Hippocampal formation (tissue), 2 donors: ENCODE data around the gene BABAM2.
A peak's percentile ranks its signal among the peaks of the same experiment; 100 is the strongest.

ENCODE experiments used
- DNase-seq, 2 donors: peaks; one replicate each; lab custom pipeline; 2025; lab: John Stamatoyannopoulos, UW

Gene BABAM2

DNA sequence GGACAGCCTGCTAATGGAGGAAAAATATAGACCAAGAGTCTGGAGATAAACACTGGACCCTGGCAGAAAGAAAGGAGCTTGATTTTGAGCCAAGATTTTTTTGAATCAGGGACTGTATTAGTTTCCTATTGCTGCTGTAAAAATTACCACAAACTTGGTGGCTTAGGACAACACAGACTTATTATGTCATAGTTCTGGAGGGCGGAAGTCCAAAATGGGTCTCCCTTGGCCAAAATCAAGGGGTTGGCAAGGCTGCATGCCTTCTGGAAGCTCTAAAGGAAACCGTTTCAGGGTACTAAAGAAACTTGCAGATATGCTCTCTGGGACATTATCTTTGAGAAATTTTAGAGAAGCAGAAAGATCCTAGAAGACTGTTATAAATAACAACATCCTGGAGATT, 140.1 kb downstream of the BABAM2 start:
- DNase-seq: no peak

DNA sequence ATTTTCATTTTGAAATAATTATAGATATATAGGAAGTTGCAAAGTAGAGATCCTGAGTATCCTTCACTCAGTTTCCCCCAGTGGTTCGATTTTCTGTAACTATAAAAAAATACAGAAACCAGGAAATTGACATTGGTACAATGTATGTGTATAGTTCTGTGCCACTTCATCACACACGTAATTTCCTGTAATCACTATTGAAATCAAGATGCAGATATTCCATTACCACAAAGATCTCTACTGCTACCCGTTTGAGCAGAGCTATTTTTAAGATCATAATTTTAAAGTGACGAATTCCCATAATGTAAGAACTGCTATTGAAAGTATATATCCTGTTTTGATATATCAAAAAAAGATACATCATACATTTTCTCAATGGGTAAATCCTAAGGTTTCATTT, 142.3 kb downstream of the BABAM2 start:
- DNase-seq: no peak

DNA sequence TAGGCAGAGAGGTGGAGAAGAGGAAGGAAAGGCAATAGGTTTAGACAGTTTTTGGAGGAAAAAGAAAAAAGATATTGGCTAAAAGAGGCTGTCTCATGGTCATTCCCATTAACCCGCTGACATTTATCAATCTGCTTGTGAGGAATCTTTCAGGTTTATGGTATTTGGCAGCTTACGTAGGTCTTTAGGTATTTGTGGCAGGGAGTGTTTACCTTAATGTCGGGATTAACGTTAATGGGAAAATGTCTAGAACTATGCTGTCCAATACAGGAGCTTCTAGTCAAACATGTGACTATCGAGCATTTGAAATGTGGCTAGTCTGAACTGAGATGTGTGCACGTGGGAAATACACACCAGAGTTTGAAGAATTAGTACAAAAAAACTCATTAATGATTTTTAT, 144.2 kb downstream of the BABAM2 start:
- no peak for DNase-seq

DNA sequence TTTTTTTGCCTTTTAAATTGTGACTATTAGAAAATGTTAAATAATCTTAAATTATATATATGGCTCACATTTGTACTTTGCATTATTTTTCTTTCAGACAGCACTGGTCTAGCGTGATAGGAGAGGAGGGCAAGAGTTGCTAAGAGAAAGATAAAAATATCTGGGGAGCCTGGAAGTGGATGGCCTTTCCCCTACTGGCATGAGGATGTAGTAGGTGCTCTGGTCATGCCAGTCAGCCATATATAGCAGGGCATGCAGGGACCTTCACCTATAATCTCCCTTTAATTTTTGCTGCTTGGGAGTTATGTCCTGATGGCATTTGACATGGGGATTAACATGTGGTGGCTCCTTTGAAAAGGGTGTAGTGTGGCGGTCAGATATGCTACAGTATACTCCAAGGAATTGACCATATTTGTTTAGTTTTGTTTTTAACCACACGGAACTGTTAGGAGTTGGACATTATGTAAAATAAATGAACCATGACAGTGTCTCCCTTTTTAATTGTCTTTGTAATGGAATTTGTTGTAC, 144.7 kb downstream of the BABAM2 start:
- DNase-seq: no peak

- no peak for DNase-seq
Measured at GRCh38 chr2:28035816-28036215, 145.3 kb downstream of the BABAM2 start.

GRCh38 chr2:28036307-28036706, 145.8 kb downstream of the BABAM2 start:
- DNase-seq: no peak

DNA sequence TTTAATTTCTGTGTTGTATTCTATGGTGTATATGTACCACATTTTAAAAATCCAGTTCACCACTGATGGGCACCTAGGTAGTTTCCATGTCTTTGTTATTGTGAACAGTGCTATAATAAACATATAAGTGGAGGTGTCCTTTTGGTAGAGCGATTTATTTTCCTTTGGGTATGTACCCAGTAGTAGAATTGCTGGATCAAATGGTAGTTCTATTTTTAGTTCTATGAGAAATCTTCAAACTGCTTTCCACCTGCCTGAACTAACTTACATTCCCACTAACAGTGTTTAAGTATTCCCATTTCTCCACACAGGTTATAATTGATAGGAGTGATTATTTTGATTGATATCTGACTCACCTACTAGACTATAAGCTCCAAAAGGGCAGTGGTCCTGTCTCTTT, 148.2 kb downstream of the BABAM2 start:
- no peak for DNase-seq

DNA sequence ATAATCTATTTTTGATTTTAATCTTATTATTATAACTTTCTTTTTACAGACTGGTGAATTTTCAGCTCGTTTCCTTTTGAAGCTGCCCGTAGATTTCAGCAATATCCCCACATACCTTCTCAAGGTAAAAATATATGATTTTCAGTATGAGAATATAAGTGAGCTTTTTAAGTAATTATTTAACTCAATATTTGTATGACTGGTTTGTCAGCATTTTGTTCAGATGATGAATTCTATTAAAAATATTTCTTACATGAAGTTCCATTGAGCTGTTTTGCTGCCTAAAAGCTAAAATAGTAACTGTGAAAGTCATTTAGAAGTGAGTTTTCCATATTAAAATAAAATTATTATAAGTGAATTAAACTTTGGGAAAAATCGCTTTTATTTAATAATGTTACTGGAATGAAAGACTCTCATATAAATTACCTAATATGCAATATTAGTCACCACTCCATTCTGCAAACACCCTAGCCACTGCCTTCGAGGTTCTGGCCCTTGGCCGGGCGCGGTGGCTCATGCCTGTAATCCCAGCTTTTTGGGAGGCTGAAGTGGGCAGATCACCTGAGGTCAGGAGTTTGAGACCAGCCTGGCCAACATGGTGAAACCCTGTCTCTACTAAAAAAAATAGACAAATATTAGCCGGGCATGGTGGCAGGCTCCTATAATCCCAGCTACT, 155.3 kb downstream of the BABAM2 start:
- no peak for DNase-seq

DNA sequence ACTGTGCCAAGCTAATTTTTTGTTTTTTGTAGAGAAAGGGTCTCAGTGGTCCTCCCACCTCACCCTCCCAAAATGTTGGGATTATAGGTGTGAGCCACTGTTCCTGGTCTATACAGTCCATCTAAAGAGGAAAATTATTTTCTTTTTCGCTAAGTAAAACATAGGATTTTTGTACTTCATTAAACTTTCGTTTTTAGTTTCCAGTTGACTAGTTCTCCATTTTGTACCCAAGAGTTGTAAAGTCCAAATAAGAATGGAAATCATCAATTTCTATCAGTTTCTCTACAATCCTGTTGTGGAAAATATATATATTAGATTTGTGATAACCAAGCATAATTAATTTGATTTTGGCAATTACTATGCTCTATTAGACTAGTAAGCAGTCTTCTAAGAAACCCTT, 156.4 kb downstream of the BABAM2 start:
- DNase-seq: no peak

GRCh38 chr2:28047681-28048080, 157.2 kb downstream of the BABAM2 start:
- no peak for DNase-seq

- no peak for DNase-seq
Measured at GRCh38 chr2:28048341-28048740, 157.8 kb downstream of the BABAM2 start.

DNA sequence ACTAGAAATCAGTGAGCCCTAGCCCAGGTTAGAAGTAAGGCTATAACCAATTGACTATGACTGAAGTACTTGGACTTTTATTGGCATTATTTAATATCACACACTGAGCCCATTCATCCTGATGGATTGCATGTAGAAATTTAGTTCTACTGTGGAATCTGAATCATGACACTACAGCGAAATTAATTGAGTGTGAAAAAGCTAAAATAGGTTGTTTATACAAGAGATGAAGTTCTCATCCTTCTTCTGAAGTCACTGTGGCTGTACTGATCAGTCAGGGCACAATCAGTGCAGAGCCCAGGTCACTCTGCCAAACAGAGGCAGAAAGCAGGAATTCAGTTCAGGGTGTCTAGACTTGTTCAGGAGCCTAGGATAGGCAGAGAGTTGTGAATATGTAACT, 158.9 kb downstream of the BABAM2 start:
- no peak for DNase-seq

DNA sequence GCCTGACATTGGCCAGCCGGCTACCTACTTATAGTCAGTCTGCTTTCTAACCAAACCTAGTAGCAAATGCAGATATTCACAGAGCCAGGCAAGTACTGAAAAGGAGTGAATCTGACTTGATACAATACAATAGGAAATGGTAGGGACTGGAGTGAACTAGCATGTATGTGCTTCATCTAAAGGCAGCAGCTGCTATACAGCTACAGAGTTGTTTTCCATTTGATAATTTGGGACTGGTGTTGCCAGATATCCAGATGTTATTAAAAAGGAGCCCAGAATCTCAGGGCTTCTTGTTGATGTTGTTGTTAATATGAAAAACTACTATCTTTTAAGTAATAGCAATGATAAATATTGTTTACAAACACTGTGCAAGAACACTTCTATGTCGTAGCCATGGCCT, 159.4 kb downstream of the BABAM2 start:
- no peak for DNase-seq

DNA sequence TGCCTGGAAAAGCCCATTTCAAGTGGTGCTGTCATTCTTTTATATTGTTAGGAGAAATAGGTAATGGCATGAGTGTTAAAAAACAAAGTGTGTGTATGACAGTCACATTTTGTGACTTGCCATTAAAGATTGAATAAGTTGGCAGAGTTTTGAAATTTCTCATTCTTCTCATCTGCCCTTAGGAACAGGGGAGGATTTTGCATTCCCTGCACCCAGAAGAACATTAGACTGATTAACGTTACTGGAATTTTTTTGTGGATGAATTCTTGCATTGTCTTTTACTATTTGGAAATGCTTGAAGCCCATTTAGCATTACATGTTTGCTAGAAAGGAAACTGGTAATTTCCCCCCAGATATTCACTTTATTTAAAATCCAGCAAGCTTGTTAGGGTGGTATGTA, 162.2 kb downstream of the BABAM2 start:
- DNase-seq: no peak

DNA sequence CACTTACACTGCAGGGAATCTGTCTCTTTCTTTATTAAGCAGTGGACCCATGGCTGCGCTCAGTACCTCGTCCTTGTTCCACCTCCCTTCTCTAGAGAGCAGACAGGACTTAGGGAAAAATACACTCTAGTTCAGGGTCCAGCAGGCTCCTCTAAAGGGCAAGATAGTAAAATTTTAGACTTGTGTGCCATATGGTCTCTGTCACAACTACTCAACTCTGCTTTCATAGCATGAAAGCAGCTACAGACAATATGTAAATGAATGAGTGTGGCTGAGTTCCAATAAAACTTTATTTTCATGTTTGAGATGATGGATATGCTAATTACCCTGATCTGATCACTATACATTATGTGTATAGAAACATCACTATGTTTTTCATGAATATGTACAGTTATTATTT, 163.1 kb downstream of the BABAM2 start:
- DNase-seq: no peak

DNA sequence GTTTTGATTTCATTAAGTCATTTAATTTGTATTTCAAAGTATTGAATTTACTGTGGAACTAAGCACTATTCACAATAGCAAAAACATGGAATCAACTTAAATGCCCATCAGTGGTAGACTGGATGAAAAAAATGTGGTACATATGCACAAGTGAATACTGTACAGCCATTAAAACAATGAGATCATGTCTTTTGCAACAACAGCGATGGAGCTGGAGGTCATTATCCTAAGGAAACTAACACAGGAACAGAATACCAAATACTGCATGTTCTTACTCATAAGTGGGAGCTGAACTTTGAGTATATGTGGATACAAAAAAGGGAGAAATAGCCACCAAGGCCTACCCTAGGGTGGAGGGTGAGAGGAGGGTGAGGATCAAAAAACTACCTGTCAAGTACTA, 164.4 kb downstream of the BABAM2 start:
- no peak for DNase-seq

- DNase-seq: no peak
Measured at GRCh38 chr2:28055325-28055970, 164.9 kb downstream of the BABAM2 start.

GRCh38 chr2:28058791-28059190, 168.3 kb downstream of the BABAM2 start:
- DNase-seq: no peak

- DNase-seq: no peak
Measured at GRCh38 chr2:28062867-28063266, 172.3 kb downstream of the BABAM2 start.

- DNase-seq: no peak
Measured at GRCh38 chr2:28063492-28063962, 173.0 kb downstream of the BABAM2 start.

DNA sequence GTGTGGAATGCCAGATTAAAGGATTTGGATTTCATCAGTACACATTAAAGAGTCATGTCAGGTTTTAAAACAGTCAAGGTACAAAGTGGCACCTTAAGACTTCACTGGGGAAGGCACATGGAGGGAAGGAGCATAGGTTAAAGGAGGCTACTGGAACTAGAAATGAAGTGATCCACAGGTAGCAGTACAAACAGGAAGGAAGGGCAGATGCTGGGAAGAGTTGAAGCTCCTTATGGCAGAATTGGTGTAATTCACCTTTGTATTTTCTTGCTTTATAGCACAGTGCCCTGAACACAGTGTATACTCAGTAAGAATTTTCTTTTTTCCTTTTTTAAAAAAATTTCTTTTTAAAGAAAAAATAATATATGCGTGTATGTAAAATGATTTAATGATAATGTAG, 177.1 kb downstream of the BABAM2 start:
- no peak for DNase-seq

DNA sequence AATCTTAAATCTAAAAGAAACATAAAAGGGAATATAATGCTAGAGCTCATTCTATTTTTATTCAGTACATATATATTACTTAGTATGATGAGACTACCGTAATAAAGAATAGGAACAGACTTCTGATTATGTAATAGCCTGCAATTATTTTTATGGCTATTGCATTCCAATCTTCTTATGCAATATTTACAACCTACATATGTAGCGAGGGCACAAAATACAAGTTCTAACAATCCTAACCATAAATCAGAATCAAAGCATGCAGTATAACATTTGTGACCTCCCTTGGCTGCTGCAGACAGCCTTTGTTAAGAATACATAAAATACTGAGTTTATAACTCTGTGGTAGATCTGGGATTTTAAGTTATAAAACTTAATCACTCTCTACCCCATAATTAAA, 177.6 kb downstream of the BABAM2 start:
- no peak for DNase-seq

- DNase-seq: no peak
Measured at GRCh38 chr2:28068527-28068926, 178.0 kb downstream of the BABAM2 start.

GRCh38 chr2:28071221-28071620, 180.7 kb downstream of the BABAM2 start:
- DNase-seq: peak in 1 of 2 donors; percentile 19
